Measurements from ENCODE around the gene RTP2.
"Not testable (repeated sequence)": the region's sequence is repeated elsewhere in the genome, so short reads cannot be mapped to it uniquely, and the experiment has no call there.

The RTP2 gene

DNA sequence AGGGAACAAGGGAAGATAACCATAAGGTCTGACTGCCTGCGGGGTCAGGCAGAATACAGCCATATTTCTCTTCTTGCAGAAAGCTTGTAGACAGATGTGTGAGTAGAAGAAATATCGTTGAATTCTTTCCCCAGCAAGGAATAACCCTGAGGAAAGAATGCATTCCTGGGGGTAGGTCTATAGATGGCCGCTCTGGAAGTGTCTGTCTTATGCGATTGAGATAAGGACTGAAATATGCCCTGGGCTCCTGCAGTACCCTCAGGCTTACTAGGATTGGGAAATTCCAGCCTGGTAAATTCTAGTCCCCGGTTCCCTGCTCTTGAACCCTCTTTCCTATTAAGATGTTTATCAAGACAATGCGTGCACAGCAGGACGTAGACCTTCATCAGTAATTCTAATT lies 16.4 kb downstream of the RTP2 start:
- Histone ChIP-seq H3K4me3 (ENCODE audit: insufficient read depth in 1 of 2, low read depth in 1 of 2, low read length in 2 of 2) (no peak overlapping the region), H3K14ac (ENCODE audit: low read length in 2 of 2) (no peak overlapping the region), H2BK5ac (ENCODE audit: low read depth, low read length, poor library complexity, severe bottlenecking) (no peak overlapping the region), H2BK12ac (ENCODE audit: low read length in 2 of 2) (no peak overlapping the region), H3K27me3 (ENCODE audit: control insufficient read depth in 1 of 2, insufficient read depth in 1 of 2, low read length in 2 of 2) (peaks cover 5 to 18% of the 10 kb centered on the region in 2 experiments), H3K23ac (ENCODE audit: low read length in 2 of 2) (no peak overlapping the region), H2BK120ac (ENCODE audit: low read depth, low read length) (no peak overlapping the region), H3K79me1 (replicated peaks; ENCODE audit: low read length, poor library complexity, severe bottlenecking) (no peaks in the 10 kb centered on the region), H3K4me2 (ENCODE audit: low read length, poor library complexity, severe bottlenecking) (no peak overlapping the region), H3K27ac (ENCODE audit: low read length, poor library complexity, severe bottlenecking) (no peak overlapping the region), H3K4me1 (ENCODE audit: control insufficient read depth, insufficient read depth, low read depth, low read length) (no peaks in the 10 kb centered on the region), H3K9me3 (ENCODE audit: control insufficient read depth, low read length) (peaks cover 13% of the 10 kb centered on the region), H2AK5ac (ENCODE audit: low read length, severe bottlenecking) (no peak overlapping the region), H4K91ac (ENCODE audit: low read length) (no peak overlapping the region), H2AFZ (ENCODE audit: low read depth, low read length) (no peak overlapping the region), H3K18ac (ENCODE audit: low read depth in 1 of 2, low read length in 2 of 2) (no peak overlapping the region), H4K8ac (ENCODE audit: low read length) (no peak overlapping the region), H2BK15ac (ENCODE audit: low read depth, poor library complexity, severe bottlenecking) (no peak overlapping the region), H3K9ac (ENCODE audit: low read length) (no peak overlapping the region), H3K36me3 (ENCODE audit: control insufficient read depth in 1 of 2, insufficient read depth in 2 of 2, low read depth in 1 of 2, low read length in 2 of 2) (no peaks in the 10 kb centered on the region), H3K4ac (ENCODE audit: low read depth in 1 of 2, low read length in 2 of 2) (no peak overlapping the region)
- DNase-seq = no peak
- whole genome bisulfite sequencing = 93% methylated on average over 7 of the region's 7 CpGs

DNA sequence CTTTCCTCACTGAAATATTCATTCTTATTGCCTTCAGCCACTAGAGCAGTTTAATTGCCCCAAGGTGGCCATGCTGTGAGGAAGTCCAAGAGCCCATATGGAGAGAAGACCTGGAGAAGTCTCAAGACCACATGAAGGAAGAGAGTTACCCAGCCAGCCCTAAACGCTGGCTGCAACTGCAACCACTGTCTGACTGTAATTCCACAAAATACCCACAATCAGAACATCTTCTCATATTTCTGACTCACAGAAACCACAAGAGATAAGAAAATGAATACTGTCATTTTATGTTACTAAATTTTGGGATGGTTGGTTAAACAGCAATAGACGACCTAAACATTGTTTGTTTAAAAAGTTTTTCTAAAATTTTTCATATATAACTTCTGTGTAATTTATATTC lies 17.5 kb downstream of the RTP2 start:
- Histone ChIP-seq H3K18ac (ENCODE audit: low read depth in 1 of 2, low read length in 2 of 2) (no peak overlapping the region), H3K27me3 (ENCODE audit: control insufficient read depth in 1 of 2, insufficient read depth in 1 of 2, low read length in 2 of 2) (peaks cover 5 to 18% of the 10 kb centered on the region in 2 experiments), H2BK5ac (ENCODE audit: low read depth, low read length, poor library complexity, severe bottlenecking) (no peak overlapping the region), H3K9me3 (ENCODE audit: control insufficient read depth, low read length) (peaks cover 13% of the 10 kb centered on the region), H3K27ac (ENCODE audit: low read length, poor library complexity, severe bottlenecking) (no peak overlapping the region), H2BK12ac (ENCODE audit: low read length in 2 of 2) (no peak overlapping the region), H2AK5ac (ENCODE audit: low read length, severe bottlenecking) (no peak overlapping the region), H3K14ac (ENCODE audit: low read length in 2 of 2) (no peak overlapping the region), H3K4me1 (ENCODE audit: control insufficient read depth, insufficient read depth, low read depth, low read length) (no peaks in the 10 kb centered on the region), H2AFZ (ENCODE audit: low read depth, low read length) (no peak overlapping the region), H3K9ac (ENCODE audit: low read length) (no peak overlapping the region), H3K4me2 (ENCODE audit: low read length, poor library complexity, severe bottlenecking) (no peak overlapping the region), H4K91ac (ENCODE audit: low read length) (no peak overlapping the region), H4K8ac (ENCODE audit: low read length) (no peak overlapping the region), H3K23ac (ENCODE audit: low read length in 2 of 2) (no peak overlapping the region), H3K4me3 (ENCODE audit: insufficient read depth in 1 of 2, low read depth in 1 of 2, low read length in 2 of 2) (no peak overlapping the region), H2BK15ac (ENCODE audit: low read depth, poor library complexity, severe bottlenecking) (no peak overlapping the region), H3K36me3 (ENCODE audit: control insufficient read depth in 1 of 2, insufficient read depth in 2 of 2, low read depth in 1 of 2, low read length in 2 of 2) (no peaks in the 10 kb centered on the region), H3K79me1 (replicated peaks; ENCODE audit: low read length, poor library complexity, severe bottlenecking) (no peaks in the 10 kb centered on the region), H3K4ac (ENCODE audit: low read depth in 1 of 2, low read length in 2 of 2) (no peak overlapping the region), H2BK120ac (ENCODE audit: low read depth, low read length) (no peak overlapping the region)
- DNase-seq = peak; percentile 31
- WGBS = no CpG with 5 or more reads among the region's 2 CpGs

DNA sequence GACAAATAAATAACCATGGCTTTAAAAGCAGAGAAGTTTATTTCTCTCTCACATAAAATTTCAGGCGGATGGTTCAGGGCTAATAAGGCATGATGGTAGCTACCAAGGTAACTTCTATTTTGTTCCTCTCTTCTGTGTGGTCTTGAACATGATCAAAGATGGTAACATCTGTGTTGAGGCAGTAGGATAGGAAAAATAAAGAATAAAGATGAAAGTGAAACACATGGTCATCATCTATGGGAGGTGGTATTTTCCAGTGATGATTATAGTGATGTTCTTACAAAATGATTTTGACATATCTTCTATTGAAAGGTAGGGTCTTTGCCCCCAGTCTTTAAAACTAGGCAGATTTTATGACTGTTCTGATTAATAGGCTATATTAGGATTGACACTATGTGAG lies 17.9 kb downstream of the RTP2 start:
- Histone ChIP-seq H3K36me3 (ENCODE audit: control insufficient read depth in 1 of 2, insufficient read depth in 2 of 2, low read depth in 1 of 2, low read length in 2 of 2) (no peaks in the 10 kb centered on the region), H3K79me1 (replicated peaks; ENCODE audit: low read length, poor library complexity, severe bottlenecking) (no peaks in the 10 kb centered on the region), H3K27me3 (ENCODE audit: control insufficient read depth in 1 of 2, insufficient read depth in 1 of 2, low read length in 2 of 2) (peaks cover 5 to 18% of the 10 kb centered on the region in 2 experiments), H4K8ac (ENCODE audit: low read length) (no peak overlapping the region), H2AFZ (ENCODE audit: low read depth, low read length) (no peak overlapping the region), H3K9ac (ENCODE audit: low read length) (no peak overlapping the region), H3K27ac (ENCODE audit: low read length, poor library complexity, severe bottlenecking) (no peak overlapping the region), H4K91ac (ENCODE audit: low read length) (no peak overlapping the region), H3K4me2 (ENCODE audit: low read length, poor library complexity, severe bottlenecking) (no peak overlapping the region), H2AK5ac (ENCODE audit: low read length, severe bottlenecking) (no peak overlapping the region), H2BK120ac (ENCODE audit: low read depth, low read length) (no peak overlapping the region), H2BK15ac (ENCODE audit: low read depth, poor library complexity, severe bottlenecking) (no peak overlapping the region), H3K4me3 (ENCODE audit: insufficient read depth in 1 of 2, low read depth in 1 of 2, low read length in 2 of 2) (no peak overlapping the region), H3K4me1 (ENCODE audit: control insufficient read depth, insufficient read depth, low read depth, low read length) (no peaks in the 10 kb centered on the region), H2BK5ac (ENCODE audit: low read depth, low read length, poor library complexity, severe bottlenecking) (no peak overlapping the region), H3K14ac (ENCODE audit: low read length in 2 of 2) (no peak overlapping the region), H3K4ac (ENCODE audit: low read depth in 1 of 2, low read length in 2 of 2) (no peak overlapping the region), H3K18ac (ENCODE audit: low read depth in 1 of 2, low read length in 2 of 2) (no peak overlapping the region), H3K23ac (ENCODE audit: low read length in 2 of 2) (no peak overlapping the region), H2BK12ac (ENCODE audit: low read length in 2 of 2) (no peak overlapping the region), H3K9me3 (ENCODE audit: control insufficient read depth, low read length) (peaks cover 13% of the 10 kb centered on the region)
- 100% methylated on average over 1 of the region's 1 CpG for WGBS
- DNase-seq = no peak

DNA sequence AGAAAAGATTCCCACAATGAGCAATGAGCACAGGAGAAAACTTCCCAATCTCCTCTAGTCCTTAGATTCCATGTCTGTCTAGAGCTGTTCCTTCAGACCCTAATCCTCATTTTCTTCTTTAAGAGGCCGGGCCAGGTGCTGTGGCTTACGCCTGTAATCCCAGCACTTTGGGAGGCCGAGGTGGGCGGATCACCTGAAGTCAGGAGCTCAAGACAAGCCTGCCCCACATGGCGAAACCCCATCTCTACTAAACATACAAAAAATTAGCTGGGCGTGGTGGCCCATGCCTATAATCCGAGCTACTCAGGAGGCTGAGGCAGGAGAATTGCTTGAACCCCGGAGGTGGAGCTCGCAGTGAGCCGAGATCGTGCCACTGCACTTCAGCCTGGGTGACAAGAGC lies 20.6 kb downstream of the RTP2 start:
- not testable (repeated sequence) for H2BK5ac ChIP-seq (ENCODE audit: low read depth, low read length, poor library complexity, severe bottlenecking); H3K9ac ChIP-seq (ENCODE audit: low read length); H3K27me3 ChIP-seq (ENCODE audit: control insufficient read depth in 1 of 2, insufficient read depth in 1 of 2, low read length in 2 of 2); H3K4me1 ChIP-seq (ENCODE audit: control insufficient read depth, insufficient read depth, low read depth, low read length); H3K4ac ChIP-seq (ENCODE audit: low read depth in 1 of 2, low read length in 2 of 2); H4K91ac ChIP-seq (ENCODE audit: low read length); H2AK5ac ChIP-seq (ENCODE audit: low read length, severe bottlenecking); H2BK12ac ChIP-seq (ENCODE audit: low read length in 2 of 2); H3K18ac ChIP-seq (ENCODE audit: low read depth in 1 of 2, low read length in 2 of 2); H3K23ac ChIP-seq (ENCODE audit: low read length in 2 of 2); H3K14ac ChIP-seq (ENCODE audit: low read length in 2 of 2); H4K8ac ChIP-seq (ENCODE audit: low read length); H3K79me1 ChIP-seq (replicated peaks; ENCODE audit: low read length, poor library complexity, severe bottlenecking); H3K9me3 ChIP-seq (ENCODE audit: control insufficient read depth, low read length); H2BK120ac ChIP-seq (ENCODE audit: low read depth, low read length); H2AFZ ChIP-seq (ENCODE audit: low read depth, low read length); DNase-seq; H3K4me3 ChIP-seq (ENCODE audit: insufficient read depth in 1 of 2, low read depth in 1 of 2, low read length in 2 of 2); H3K27ac ChIP-seq (ENCODE audit: low read length, poor library complexity, severe bottlenecking); H3K36me3 ChIP-seq (ENCODE audit: control insufficient read depth in 1 of 2, insufficient read depth in 2 of 2, low read depth in 1 of 2, low read length in 2 of 2); H2BK15ac ChIP-seq (ENCODE audit: low read depth, poor library complexity, severe bottlenecking); H3K4me2 ChIP-seq (ENCODE audit: low read length, poor library complexity, severe bottlenecking)
- WGBS = 89% methylated on average over 11 of the region's 11 CpGs

All from mesenchymal stem cell (in vitro differentiated cells and primary cell).